HPDE6-E6E7 (cell line): Measurements from ENCODE around the gene INS.

Experiments used
- DNase-seq: peaks from one replicate; pipeline ENCODE4 v3.0.0; 2011; ENCODE audit warnings: missing footprints; ENCODE audit errors: extremely low spot score

The INS gene

DNA sequence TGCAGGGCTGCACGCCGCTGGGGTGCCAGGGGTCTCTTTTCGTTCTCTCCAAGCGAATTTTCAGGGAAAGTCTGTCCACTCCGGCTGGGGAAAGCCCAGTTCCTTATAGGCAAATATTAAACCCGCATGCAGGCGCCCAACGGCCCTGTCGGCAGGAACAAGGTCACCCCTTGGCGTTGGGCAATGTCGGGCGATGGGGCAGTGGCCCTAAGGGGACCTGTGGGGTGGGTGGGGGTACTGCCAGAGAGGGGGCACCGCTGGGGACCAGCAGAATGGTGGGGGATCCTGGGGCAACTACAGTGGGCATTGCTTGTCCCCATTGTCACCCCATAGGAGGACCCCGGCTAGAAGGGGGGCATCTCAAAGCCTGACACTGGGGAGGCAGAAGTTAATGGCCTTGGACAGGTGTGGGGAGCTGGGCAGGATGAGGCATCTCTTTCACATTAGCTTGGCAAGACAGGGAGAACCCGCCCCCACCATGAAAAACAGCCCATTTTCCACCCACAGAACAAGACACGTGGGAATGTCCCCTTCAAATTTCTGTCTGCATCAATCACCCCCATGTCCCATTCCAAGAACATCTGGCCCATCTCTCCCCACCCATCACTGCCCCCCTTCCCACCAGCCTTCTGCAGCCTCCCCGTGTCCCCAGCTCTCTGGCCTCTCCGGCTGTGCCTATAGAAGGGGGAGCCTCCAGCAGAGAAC lies 16.3 kb downstream of the INS start:
- DNase-seq, result no peak

DNA sequence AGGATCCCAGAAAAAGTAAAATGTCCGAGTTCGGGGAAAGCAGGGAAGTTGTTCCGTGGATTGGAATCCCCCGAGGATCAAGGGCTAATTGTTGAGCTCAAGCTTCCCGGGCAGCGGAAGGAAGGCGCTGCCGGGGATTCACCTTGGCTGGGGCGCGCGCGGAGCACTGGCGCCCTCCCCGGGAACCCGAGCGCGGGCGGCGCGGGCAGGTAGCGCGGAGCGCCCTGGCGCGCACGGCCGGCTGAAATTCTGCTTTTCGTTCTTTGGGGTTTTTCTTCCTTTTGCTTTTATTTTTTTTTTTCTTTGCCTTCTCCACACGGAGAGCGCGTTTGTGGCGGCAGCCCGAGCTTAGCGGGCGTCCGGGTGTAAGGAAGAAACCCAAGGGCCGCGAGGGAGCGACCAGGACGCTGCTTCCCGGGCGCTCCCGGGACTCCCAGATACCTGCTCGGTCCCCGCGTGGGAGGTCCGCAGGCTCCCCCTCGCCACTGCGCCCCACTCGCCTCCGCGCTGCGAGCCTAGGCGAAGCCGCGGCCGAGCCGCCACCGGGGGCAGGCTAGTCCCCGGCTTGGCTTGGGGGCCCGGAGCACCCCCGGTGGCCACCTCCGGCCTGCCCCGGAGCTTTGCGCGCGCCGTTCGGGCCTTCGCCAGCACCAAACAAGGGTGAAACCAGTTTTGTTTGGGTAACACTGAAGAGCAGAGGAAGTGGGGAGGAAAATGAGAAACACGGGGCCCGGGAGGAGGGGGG lies 17.0 kb downstream of the INS start:
- DNase-seq, result no peak

DNA sequence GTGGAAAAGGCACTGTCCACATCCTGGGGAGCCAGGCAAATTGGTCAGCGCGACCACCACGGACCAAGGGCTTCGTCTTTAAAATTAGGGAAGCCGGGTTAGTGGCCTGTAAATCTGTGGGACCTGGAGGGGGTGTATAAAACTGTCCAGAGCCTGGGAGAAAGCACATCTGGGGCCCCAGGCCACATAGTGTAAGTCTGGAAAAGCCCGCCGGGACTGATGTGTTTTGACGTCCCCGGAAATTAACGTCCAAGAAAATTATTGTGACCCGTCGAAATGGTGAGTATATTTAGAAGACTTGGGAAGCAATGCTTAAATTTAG lies 17.6 kb downstream of the INS start:
- DNase-seq, result no peak

DNA sequence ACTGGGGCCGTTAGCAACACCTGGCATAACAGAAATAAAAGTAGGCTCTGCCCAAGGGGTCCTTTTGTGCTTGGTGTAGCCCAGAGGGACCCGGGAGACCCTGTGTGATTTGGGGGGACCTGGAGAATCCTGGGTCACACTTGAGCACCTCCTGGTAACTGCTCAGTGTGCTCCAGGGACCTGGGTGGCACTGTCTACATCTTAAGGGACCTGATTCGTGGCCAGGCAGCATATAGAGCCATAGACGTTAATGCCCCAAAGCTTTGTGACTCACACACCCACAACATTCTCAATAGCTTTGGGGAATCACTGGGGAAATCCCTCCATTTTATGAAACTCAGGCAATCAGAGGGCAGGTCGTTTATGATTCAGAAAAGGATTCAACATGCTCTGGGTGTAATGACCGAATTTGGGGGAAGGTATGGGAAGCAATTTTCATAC lies 18.2 kb downstream of the INS start:
- no peak for DNase-seq

- no peak for DNase-seq
Measured at GRCh38 chr11:2142300-2142759, 18.7 kb downstream of the INS start.

GRCh38 chr11:2140411-2141400 lies 20.3 kb downstream of the INS start:
- DNase-seq, result no peak

GRCh38 chr11:2139621-2140337 lies 21.2 kb downstream of the INS start:
- DNase-seq, result no peak

- no peak for DNase-seq
Measured at GRCh38 chr11:2139123-2139521, 21.9 kb downstream of the INS start, which contains the start of gene IGF2. TSS of gene IGF2 (minus strand) at chr11:2139389. CDS start at chr11:2135523, 3,866 bp downstream.

- no peak for DNase-seq
Measured at GRCh38 chr11:2138431-2139122, 22.4 kb downstream of the INS start.

DNA sequence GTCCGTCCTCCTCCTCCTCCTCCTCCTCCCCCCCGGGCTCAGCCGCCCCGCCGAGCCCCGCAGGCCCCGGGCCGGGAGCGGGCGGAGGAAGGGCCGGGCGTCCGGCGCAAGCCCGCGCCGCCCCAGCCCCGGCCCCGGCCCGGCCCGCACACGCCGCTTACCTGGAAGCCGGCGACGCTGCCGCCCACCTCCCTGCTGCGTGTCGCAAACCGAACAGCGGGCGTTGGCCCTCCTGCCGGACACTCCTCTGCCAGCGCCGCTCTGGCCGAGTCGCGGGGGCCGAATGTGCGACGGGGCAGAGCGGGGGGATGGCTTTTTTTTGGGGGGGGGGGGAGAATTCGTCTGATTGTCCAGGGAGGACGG lies 23.0 kb downstream of the INS start:
- DNase-seq, result no peak

GRCh38 chr11:2137202-2138067 lies 23.6 kb downstream of the INS start:
- peak; percentile 72 for DNase-seq

- DNase-seq, result no peak
Measured at GRCh38 chr11:2136952-2137201, 24.1 kb downstream of the INS start.

DNA sequence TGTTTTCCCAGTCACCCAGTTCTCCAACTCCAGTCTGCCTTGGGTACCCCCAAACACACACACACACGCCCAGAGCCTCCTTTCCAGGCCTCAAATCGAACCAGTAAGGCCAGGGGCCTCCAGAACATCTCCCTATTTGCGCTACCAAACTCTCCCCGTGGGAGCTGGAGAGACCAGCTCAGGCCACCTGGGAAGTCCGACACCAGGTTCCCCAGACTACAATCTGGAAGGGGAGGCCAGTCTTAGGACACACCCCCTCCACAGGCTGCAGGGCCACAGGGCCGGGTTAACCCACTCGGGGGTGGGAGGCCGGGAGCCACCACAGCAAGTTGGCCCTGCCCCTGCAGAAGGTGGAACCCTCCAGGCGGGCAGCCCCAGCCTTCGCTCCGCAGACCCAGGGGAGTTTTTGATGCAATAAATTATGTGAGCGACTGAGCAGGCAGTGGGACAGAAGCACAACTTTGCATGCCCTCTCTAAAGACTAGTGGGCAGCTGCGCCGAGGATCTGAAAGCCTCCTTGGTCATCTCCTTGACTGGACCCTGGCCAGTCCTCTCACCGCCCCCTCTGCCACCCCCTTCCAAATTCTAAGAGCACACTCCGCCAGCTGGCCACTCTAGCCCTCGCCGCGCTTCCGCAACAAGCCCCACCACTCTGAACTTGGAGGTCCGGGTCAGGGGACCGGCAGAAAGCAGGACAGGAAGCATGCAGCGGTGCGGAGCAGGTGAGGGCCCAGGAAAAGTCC lies 24.6 kb downstream of the INS start:
- no peak for DNase-seq

GRCh38 chr11:2135648-2136201 lies 25.3 kb downstream of the INS start:
- no peak for DNase-seq

DNA sequence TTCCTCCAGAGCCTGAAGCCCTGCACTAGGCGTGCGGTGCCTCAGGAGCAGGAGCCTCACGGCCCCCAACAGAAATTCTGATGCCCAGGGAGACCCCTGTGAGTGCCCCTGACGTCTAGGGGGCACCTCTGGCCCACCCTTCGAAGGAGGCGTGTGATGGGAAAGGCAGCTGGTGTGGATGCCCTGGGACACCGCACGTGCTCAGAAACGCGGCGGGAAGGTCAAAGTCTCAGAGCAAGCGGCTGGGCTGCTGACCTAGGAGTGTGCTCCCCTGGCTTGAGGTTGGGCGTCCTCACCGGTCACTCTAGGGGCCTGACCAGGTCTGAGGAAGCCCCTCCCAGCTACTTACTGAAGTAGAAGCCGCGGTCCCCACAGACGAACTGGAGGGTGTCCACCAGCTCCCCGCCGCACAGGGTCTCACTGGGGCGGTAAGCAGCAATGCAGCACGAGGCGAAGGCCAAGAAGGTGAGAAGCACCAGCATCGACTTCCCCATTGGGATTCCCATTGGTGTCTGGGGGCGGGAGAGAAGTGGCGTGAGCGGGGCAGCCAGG lies 25.9 kb downstream of the INS start:
- no peak for DNase-seq

DNA sequence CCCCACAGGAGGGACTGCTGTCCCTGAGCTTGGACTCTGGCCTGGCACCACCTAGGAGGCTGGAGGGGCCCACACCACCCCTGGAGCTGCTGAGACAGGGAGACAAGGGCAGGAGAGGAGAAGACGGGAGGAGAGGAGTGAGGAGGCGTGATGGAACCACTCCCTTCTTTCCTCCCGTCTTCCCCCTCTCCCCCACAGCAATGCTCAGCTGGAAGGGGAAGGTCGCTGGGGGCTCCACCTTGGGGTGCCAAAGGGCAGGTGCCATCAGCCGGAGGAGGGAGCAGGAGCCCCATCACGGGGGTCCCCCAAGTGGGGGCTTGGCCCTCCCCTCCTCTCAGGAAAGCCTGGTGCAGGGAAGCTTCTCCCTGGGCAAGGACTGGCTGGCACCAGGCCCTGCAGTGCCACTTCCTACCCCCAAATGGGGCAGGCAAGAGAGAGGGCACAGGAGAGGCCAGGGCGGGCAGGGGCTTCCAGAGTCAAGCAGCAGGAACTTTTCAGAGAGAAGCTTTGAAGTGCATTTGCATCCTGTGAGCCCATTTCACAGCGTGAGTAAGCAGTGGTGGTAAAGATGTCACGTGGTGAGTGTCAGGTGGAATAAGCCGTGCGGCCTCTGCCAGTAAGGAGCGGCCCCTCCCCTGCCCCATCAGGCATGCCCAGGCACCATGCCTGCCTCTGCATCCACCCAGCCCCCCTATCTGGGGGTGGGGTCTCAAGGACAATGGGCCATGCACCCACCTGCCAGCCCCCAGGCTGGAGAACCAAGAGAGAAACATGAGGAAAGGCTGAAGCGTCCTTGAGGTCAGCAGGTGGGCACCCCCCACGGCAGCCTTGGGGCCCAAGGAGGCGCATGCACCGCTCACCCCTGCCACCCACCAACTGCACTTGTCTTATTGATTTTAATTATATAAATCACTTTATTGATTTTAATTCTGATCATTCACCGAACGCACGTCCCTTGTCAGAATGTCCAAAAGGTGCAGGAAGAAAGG lies 26.7 kb downstream of the INS start:
- DNase-seq, result no peak

GRCh38 chr11:2133241-2134021 lies 27.6 kb downstream of the INS start:
- no peak for DNase-seq
